Adrenal gland (tissue), 12 donors: ENCODE measurements around the gene CHMP1A. TPM values are rescaled to one million over a fixed set of nuclear protein-coding genes. Genes with fewer than 3 reads are reported as not detected.

ENCODE experiments used
- DNase-seq, 7 donors: peaks; one replicate each; pipeline ENCODE4 v3.0.0-alpha.2; 2019 to 2020
- H3K27ac ChIP-seq, 5 donors: fragments of 200-600 bp; sonication (generic) in 4 of 5; 1 replicate in 3 of 5; 2 replicates in 2 of 5; pipeline versions ENCODE4 v1.5.1 to v1.8.0; 2016 to 2020; ENCODE audit warnings: mild to moderate bottlenecking in 1 of 5
- H3K27me3 ChIP-seq: fragments of 200-600 bp; 2 replicates; pipeline ENCODE4 v1.8.0; 2021
- H3K36me3 ChIP-seq, 2 donors: fragments of 200-600 bp; replicated peaks in 1 of 2; 1 replicate in 1 of 2; 2 replicates in 1 of 2; pipeline versions ENCODE4 v1.5.1 to v1.8.0; 2018 to 2022
- H3K4me1 ChIP-seq, 2 donors: fragments of 200-600 bp; replicated peaks in 1 of 2; 1 replicate in 1 of 2; 2 replicates in 1 of 2; pipeline versions ENCODE4 v1.5.1 to v1.8.0; 2018 to 2021
- H3K4me3 ChIP-seq, 4 donors: fragments of 200-600 bp; sonication (generic) in 3 of 4; one replicate each; pipeline ENCODE4 v1.5.1; 2016 to 2018
- H3K9me3 ChIP-seq, 3 donors: fragments of 200-600 bp; sonication (generic) in 1 of 3; replicated peaks in 1 of 3; 1 replicate in 2 of 3; 2 replicates in 1 of 3; pipeline versions ENCODE4 v1.5.1 to v1.8.0; 2016 to 2021
- CTCF ChIP-seq, 6 experiments: fragments of 450-650 bp in 4 of 6; fragments of 200-600 bp in 2 of 6; sonication (generic) in 1 of 6; IDR thresholded peaks; 1 replicate in 5 of 6; 2 replicates in 1 of 6; pipeline versions ENCODE4 v1.5.1 to v1.8.0; 2016 to 2021; ENCODE audit warnings: antibody characterized with exemption in 6 of 6, mild to moderate bottlenecking in 2 of 6, moderate library complexity in 1 of 6
- POLR2A ChIP-seq, 2 donors: fragments of 450-650 bp; IDR thresholded peaks; one replicate each; pipeline ENCODE4 v1.6.1; 2017; ENCODE audit warnings: antibody characterized with exemption in 2 of 2, mild to moderate bottlenecking in 2 of 2, moderate library complexity in 1 of 2
- WGBS, 4 donors: extraction: QIAGEN DNeasy Blood & Tissue Kit in 2 of 4; methylation state at CpG; one replicate each; pipeline versions ENCODE4 v1.1.5 to v1.1.7; 2013 to 2017; 5-methylcytosine and 5-hydroxymethylcytosine counted together
- intact Hi-C, 2 donors: fragments of 100-400 bp; cut with DNase I; formaldehyde crosslinking; loops; one replicate each; pipeline versions ENCODE4 v1.14.1 to v1.15.0; 2022 to 2023
- polyA plus RNA-seq, 3 donors: library from polyadenylated mRNA; stranded (reverse); fragments of 200-250 nt in 2 of 3; fragments of 350-450 nt in 1 of 3; fragmentation: Illumina TruSeq in 1 of 3; extraction: RNeasy Lipid Tissue Mini Kit (QIAGEN cat#74804) in 1 of 3; gene quantifications; one replicate each; pipeline ENCODE4 v1.2.3, GENCODE V29; 2013 to 2014
- total RNA-seq, 9 donors: library from RNA; depleted of rRNA in 4 of 9; stranded (reverse); fragments of >200 nt in 4 of 9; fragments of 120-200 nt in 1 of 9; fragmentation: NEBNext Ultra II Directional in 1 of 9; extraction: Animal tissue kit (Norgen Biotek cat#: 25700) in 1 of 9; gene quantifications; one replicate each; pipeline versions ENCODE4 v1.1.0 to v1.2.4, GENCODE V29; 2013 to 2023
- donor health status: healthy with polysubstance abuse.
- donor health status: Bipolar disorder and iron deficiency.
- donor health status: DM: yes; HTN: yes; CAD: no.
- donor health status: DM: no; HTN: no; CAD: no.
- donor health status: DM: no; HTN: no; CAD: no.
- donor health status: DM: yes; HTN: yes; CAD: no.

Gene CHMP1A
- total and polyA plus RNA-seq, 12 donors, result 32.5 to 100.0 (median 64.6) TPM

GRCh38 chr16:89619840-89620239 lies 37.7 kb downstream of the CHMP1A start:
- Histone ChIP-seq H3K4me1 (no peaks in the 10 kb centered on the region), H3K4me3 (no peak overlapping the region), H3K9me3 (no peaks in the 10 kb centered on the region), H3K27me3 (no peaks in the 10 kb centered on the region), H3K36me3 (no peaks in the 10 kb centered on the region), H3K27ac (peak overlapping the region in 1 of 5 donors; percentile 31)
- no peak for TF ChIP-seq CTCF (IDR thresholded peaks at IDR 0.05)
- intact Hi-C loops, result no loop called here
- no peak for DNase-seq
- WGBS, 4 donors, result 60 to 72% (median 70%) methylated on average over 8 to 12 of the region's 12 CpGs; no CpG with 5 or more reads in 1 of the 4 donors

DNA sequence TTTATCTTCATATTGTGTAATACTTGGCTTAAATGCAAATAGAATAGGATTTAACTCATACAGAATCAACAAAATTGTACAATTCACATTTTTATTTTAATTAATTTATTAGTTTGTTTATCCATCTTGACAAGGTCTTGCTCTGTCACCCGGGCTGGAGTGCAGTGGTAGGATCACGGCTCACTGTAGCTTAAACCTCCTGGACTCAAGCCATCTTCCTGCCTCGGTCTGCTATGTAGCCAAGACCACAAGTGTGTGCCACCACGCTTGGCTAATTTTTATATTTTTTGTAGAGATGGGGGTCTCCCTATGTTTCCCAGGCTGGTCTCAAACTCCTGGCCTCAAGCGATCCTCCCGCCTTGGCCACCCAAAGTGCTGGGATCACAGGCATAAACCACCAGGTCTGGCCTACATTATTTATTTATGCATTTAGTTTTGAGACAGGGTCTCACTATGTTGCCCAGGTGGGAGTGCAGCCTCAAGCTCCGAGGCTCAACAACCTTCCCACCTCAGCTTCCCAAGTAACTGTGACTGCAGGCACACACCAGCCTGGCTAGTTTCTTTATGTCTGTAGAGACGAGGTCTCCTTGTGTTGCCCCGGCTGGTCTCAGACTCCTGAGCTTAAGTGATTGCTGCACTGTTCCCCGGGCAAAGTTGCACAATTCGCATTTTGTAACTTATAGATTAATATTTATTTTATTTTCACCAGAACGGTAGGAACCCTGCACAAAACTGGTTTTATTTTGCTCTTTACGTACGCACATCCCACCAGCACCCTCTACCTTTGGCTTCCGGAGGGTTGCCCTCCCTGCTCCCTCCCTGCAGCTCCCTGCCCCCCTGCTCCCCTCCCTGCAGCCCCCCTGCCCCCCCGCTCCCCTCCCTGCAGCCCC lies 39.2 kb downstream of the CHMP1A start:
- H3K27ac ChIP-seq, result no peak overlapping the region
- no peaks in the 10 kb centered on the region for H3K36me3 ChIP-seq
- H3K27me3 ChIP-seq, result no peaks in the 10 kb centered on the region
- intact Hi-C loops, result no loop called here
- no peak overlapping the region for H3K4me3 ChIP-seq
- no peak for DNase-seq
- no peak for TF ChIP-seq POLR2A (IDR thresholded peaks at IDR 0.05)
- TF ChIP-seq CTCF (IDR thresholded peaks at IDR 0.05), result no peak
- 61 to 68% (median 65%) methylated on average over 15 to 16 of the region's 16 CpGs for WGBS, 4 donors
- no peaks in the 10 kb centered on the region for H3K9me3 ChIP-seq
- no peaks in the 10 kb centered on the region for H3K4me1 ChIP-seq

GRCh38 chr16:89617036-89617435 lies 40.5 kb downstream of the CHMP1A start:
- H3K27me3 ChIP-seq, result peaks cover 4% of the 10 kb centered on the region
- no peak for DNase-seq
- H3K36me3 ChIP-seq, result no peaks in the 10 kb centered on the region
- peak overlapping the region in 1 of 5 donors; percentile 29 for H3K27ac ChIP-seq
- intact Hi-C loops, result no loop called here
- TF ChIP-seq POLR2A (IDR thresholded peaks at IDR 0.05), result no peak
- H3K4me3 ChIP-seq, result no peak overlapping the region
- no peaks in the 10 kb centered on the region for H3K9me3 ChIP-seq
- no peaks in the 10 kb centered on the region for H3K4me1 ChIP-seq
- WGBS, 4 donors, result 60 to 68% (median 66%) methylated on average over 4 to 6 of the region's 6 CpGs

DNA sequence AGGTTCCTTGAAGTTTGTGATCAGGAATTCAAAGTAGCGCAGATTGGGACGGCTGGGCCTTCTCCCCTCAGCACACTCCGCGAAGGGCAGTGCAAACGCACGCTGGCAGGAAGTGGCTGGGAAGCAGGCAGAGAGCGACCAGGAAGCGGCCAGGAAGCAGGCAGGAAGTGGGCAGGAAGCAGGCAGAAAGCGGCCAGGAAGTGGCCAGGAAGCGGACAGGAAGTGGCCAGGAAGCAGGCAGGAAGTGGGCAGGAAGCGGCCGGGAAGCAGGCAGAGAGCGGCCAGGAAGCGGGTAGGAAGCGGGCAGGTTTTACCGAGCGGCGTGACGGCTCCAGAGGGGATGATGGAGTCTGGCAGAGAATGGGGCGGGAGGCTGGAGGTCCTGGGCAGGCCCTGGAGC lies 40.9 kb downstream of the CHMP1A start:
- intact Hi-C loops, result no loop called here
- Histone ChIP-seq H3K9me3 (no peaks in the 10 kb centered on the region), H3K4me3 (no peak overlapping the region), H3K36me3 (no peaks in the 10 kb centered on the region), H3K27ac (peak overlapping the region in 1 of 5 donors; percentile 29), H3K4me1 (no peaks in the 10 kb centered on the region), H3K27me3 (peaks cover 5% of the 10 kb centered on the region)
- 75 to 85% (median 77%) methylated on average over 20 of the region's 20 CpGs for WGBS, 4 donors
- no peak for DNase-seq
- no peak for TF ChIP-seq POLR2A (IDR thresholded peaks at IDR 0.05)
- TF ChIP-seq CTCF (IDR thresholded peaks at IDR 0.05), result no peak
